HG03469 (cell line): ENCODE data around the gene MYO1E.

Experiments used
- ATAC-seq: cut with Tn5 transposase; IDR thresholded peaks from one replicate; pipeline ENCODE4 v1.9.1; 2021; ENCODE audit warnings: mild to moderate bottlenecking, moderate library complexity, moderate number of reproducible peaks; ENCODE audit not compliant: unreplicated experiment

MYO1E gene

GRCh38 chr15:59240036-59240435, 132.6 kb downstream of the MYO1E start:
- ATAC-seq: no peak

GRCh38 chr15:59237924-59238331, 134.7 kb downstream of the MYO1E start:
- ATAC-seq: peak; percentile 43

GRCh38 chr15:59237119-59237855, 135.4 kb downstream of the MYO1E start:
- peak; percentile 49 for ATAC-seq

- ATAC-seq: no peak
Measured at GRCh38 chr15:59236394-59236793, 136.3 kb downstream of the MYO1E start.

- no peak for ATAC-seq
Measured at GRCh38 chr15:59232476-59232875, 140.2 kb downstream of the MYO1E start.

GRCh38 chr15:59230531-59231055, 142.1 kb downstream of the MYO1E start:
- no peak for ATAC-seq

GRCh38 chr15:59229453-59229852, 143.2 kb downstream of the MYO1E start:
- no peak for ATAC-seq

- ATAC-seq: no peak
Measured at GRCh38 chr15:59229015-59229414, 143.7 kb downstream of the MYO1E start.

- no peak for ATAC-seq
Measured at GRCh38 chr15:59227021-59227420, 145.7 kb downstream of the MYO1E start.

GRCh38 chr15:59224474-59224873, 148.2 kb downstream of the MYO1E start:
- no peak for ATAC-seq

- no peak for ATAC-seq
Measured at GRCh38 chr15:59223736-59224135, 148.9 kb downstream of the MYO1E start.

GRCh38 chr15:59222906-59223550, 149.6 kb downstream of the MYO1E start:
- ATAC-seq: no peak

- ATAC-seq: no peak
Measured at GRCh38 chr15:59221511-59222505, 150.9 kb downstream of the MYO1E start.

- ATAC-seq: no peak
Measured at GRCh38 chr15:59218710-59219109, 154.0 kb downstream of the MYO1E start.

- ATAC-seq: no peak
Measured at GRCh38 chr15:59217876-59218498, 154.7 kb downstream of the MYO1E start.

GRCh38 chr15:59216911-59217310, 155.8 kb downstream of the MYO1E start:
- ATAC-seq: no peak

GRCh38 chr15:59210186-59210585, 162.5 kb downstream of the MYO1E start:
- ATAC-seq: no peak

- ATAC-seq: no peak
Measured at GRCh38 chr15:59208613-59209249, 163.9 kb downstream of the MYO1E start.

GRCh38 chr15:59206623-59207183, 166.0 kb downstream of the MYO1E start, which contains the start of gene LDHAL6B:
TSS of gene LDHAL6B (plus strand) at chr15:59206843. CDS start at chr15:59206941, 98 bp downstream.
- no peak for ATAC-seq
